ENCODE measurements around the gene CYP26B1. TPM values are rescaled to one million over a fixed set of nuclear protein-coding genes. Genes with fewer than 3 reads are reported as not detected.

Gene CYP26B1
- total RNA-seq, 1 donor from 2014 or later, result 4.7 TPM

- no peak for TF ChIP-seq CTCF (IDR thresholded peaks at IDR 0.05)
- H3K36me3 Mint-ChIP-seq (ENCODE audit: low read depth), result peaks cover 10% of the 10 kb centered on the region
- H3K4me3 Mint-ChIP-seq (ENCODE audit: unreplicated experiment), result no peak overlapping the region
- H3K27ac Mint-ChIP-seq (ENCODE audit: unreplicated experiment), result no peak overlapping the region
- no peaks in the 10 kb centered on the region for H3K9me3 Mint-ChIP-seq (ENCODE audit: low read depth)
- no peaks in the 10 kb centered on the region for H3K4me1 Mint-ChIP-seq (ENCODE audit: low read depth)
- DNase-seq (ENCODE audit: low spot score), result no peak
- no peaks in the 10 kb centered on the region for H3K27me3 Mint-ChIP-seq (ENCODE audit: low read depth)
These were observed 35.4 kb upstream of the CYP26B1 start for GRCh38 chr2:72183016-72183415.

DNA sequence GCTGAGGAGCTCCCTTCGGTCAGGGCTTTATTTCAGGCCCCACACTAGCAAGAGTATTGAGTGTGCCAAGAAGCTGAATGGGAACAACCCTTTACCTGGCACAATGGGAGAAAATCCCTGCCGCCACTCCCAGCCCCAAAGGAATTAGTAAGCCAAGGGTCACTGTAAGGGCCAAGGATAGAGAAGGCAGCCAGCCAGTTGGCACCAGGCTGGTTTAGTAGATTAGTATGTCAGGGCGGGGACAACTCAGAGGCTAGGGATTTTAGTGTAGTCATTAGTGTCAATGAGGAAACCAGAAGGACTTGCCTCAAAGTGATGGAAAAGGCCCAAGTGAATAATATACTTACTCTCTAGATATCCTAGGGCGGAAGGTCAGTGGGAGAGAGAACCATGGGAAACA, 34.9 kb upstream of the CYP26B1 start:
- no peak overlapping the region for H3K27ac Mint-ChIP-seq (ENCODE audit: unreplicated experiment)
- TF ChIP-seq CTCF (IDR thresholded peaks at IDR 0.05), result no peak
- no peaks in the 10 kb centered on the region for H3K27me3 Mint-ChIP-seq (ENCODE audit: low read depth)
- no peak overlapping the region for H3K4me3 Mint-ChIP-seq (ENCODE audit: unreplicated experiment)
- no peaks in the 10 kb centered on the region for H3K9me3 Mint-ChIP-seq (ENCODE audit: low read depth)
- DNase-seq (ENCODE audit: low spot score), result no peak
- H3K4me1 Mint-ChIP-seq (ENCODE audit: low read depth), result no peaks in the 10 kb centered on the region
- H3K36me3 Mint-ChIP-seq (ENCODE audit: low read depth), result peaks cover 14% of the 10 kb centered on the region

- Mint-ChIP-seq H3K27me3 (ENCODE audit: low read depth) (no peaks in the 10 kb centered on the region), H3K4me1 (ENCODE audit: low read depth) (no peaks in the 10 kb centered on the region), H3K9me3 (ENCODE audit: low read depth) (no peaks in the 10 kb centered on the region), H3K36me3 (ENCODE audit: low read depth) (peaks cover 17% of the 10 kb centered on the region), H3K4me3 (ENCODE audit: unreplicated experiment) (no peak overlapping the region), H3K27ac (ENCODE audit: unreplicated experiment) (no peak overlapping the region)
- no peak for DNase-seq (ENCODE audit: low spot score)
- no peak for TF ChIP-seq CTCF (IDR thresholded peaks at IDR 0.05)
These were observed 34.0 kb upstream of the CYP26B1 start for GRCh38 chr2:72181616-72182015.

GRCh38 chr2:72180351-72180750, 32.7 kb upstream of the CYP26B1 start:
- no peak for DNase-seq (ENCODE audit: low spot score)
- no peak overlapping the region for H3K27ac Mint-ChIP-seq (ENCODE audit: unreplicated experiment)
- no peaks in the 10 kb centered on the region for H3K9me3 Mint-ChIP-seq (ENCODE audit: low read depth)
- H3K4me3 Mint-ChIP-seq (ENCODE audit: unreplicated experiment), result no peak overlapping the region
- TF ChIP-seq CTCF (IDR thresholded peaks at IDR 0.05), result no peak
- H3K36me3 Mint-ChIP-seq (ENCODE audit: low read depth), result peaks cover 19% of the 10 kb centered on the region
- no peaks in the 10 kb centered on the region for H3K27me3 Mint-ChIP-seq (ENCODE audit: low read depth)
- H3K4me1 Mint-ChIP-seq (ENCODE audit: low read depth), result no peaks in the 10 kb centered on the region

GRCh38 chr2:72178551-72178950, 30.9 kb upstream of the CYP26B1 start:
- no peaks in the 10 kb centered on the region for H3K4me1 Mint-ChIP-seq (ENCODE audit: low read depth)
- TF ChIP-seq CTCF (IDR thresholded peaks at IDR 0.05), result no peak
- no peaks in the 10 kb centered on the region for H3K9me3 Mint-ChIP-seq (ENCODE audit: low read depth)
- H3K27me3 Mint-ChIP-seq (ENCODE audit: low read depth), result no peaks in the 10 kb centered on the region
- H3K27ac Mint-ChIP-seq (ENCODE audit: unreplicated experiment), result no peak overlapping the region
- no peak overlapping the region for H3K4me3 Mint-ChIP-seq (ENCODE audit: unreplicated experiment)
- DNase-seq (ENCODE audit: low spot score), result no peak
- H3K36me3 Mint-ChIP-seq (ENCODE audit: low read depth), result peaks cover 26% of the 10 kb centered on the region

Data from chondrocyte (in vitro differentiated cells).